GM12872 (cell line): ENCODE results near the gene DMBT1.

Source experiments
- TF ChIP-seq, protein P1 (sequence below): IDR thresholded peaks from 3 replicates; pipeline ENCODE4 v1.5.1; 2011; ENCODE audit warnings: low read depth, mild to moderate bottlenecking, low read length, moderate library complexity; ENCODE audit not compliant: insufficient read depth

DMBT1 gene

DNA sequence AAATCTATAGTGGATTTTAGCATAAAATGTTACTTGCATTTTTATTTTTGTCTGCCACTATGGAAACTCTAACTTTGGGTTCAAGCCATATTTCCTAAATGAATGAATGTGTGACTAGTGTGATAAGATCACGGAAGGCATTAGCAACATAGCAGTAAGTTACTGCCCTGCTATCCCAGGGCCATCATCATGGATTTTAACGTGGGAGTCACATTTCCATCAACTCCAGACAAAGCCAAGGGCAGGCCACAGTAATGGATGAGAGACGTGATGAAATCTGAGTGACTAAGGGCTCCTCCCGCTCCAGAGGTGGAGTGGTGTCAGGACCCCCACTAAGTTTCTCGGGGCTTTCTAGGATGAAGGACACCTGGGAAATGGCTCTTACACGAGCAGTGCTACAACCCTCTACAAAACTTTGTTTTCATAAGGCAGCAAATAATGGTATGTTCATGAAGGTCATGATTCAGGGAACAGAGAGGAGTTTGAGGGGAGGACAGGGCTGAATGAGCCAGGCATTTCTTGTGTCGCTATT lies 104.8 kb downstream of the DMBT1 start:
- TF ChIP-seq, protein P1, sequence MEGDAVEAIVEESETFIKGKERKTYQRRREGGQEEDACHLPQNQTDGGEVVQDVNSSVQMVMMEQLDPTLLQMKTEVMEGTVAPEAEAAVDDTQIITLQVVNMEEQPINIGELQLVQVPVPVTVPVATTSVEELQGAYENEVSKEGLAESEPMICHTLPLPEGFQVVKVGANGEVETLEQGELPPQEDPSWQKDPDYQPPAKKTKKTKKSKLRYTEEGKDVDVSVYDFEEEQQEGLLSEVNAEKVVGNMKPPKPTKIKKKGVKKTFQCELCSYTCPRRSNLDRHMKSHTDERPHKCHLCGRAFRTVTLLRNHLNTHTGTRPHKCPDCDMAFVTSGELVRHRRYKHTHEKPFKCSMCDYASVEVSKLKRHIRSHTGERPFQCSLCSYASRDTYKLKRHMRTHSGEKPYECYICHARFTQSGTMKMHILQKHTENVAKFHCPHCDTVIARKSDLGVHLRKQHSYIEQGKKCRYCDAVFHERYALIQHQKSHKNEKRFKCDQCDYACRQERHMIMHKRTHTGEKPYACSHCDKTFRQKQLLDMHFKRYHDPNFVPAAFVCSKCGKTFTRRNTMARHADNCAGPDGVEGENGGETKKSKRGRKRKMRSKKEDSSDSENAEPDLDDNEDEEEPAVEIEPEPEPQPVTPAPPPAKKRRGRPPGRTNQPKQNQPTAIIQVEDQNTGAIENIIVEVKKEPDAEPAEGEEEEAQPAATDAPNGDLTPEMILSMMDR, result no peak

DNA sequence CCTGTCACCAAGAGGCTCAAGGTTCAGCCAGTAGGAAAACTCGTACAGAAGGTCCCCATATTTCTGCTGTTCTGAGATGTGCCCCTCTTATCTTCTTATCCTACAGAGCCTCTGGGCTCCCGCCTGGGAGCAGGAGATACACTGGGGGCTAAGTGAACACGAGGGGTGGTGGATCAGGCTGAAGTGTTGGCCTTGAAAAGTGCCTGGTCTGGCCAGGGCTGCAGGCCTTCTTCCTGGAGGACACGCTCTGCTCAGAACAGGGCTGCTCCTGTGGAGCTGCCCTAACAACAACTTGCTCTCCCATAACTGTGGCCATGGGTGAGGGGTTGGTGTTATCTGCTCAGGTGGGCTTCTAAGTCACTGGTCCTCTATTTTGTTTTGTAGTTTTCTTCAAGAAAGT lies 105.4 kb downstream of the DMBT1 start:
- TF ChIP-seq, protein P1, result no peak

GRCh38 chr10:122669045-122669444 lies 108.5 kb downstream of the DMBT1 start:
- TF ChIP-seq, protein P1, result no peak

GRCh38 chr10:122669842-122670241 lies 109.3 kb downstream of the DMBT1 start:
- TF ChIP-seq, protein P1, result no peak

DNA sequence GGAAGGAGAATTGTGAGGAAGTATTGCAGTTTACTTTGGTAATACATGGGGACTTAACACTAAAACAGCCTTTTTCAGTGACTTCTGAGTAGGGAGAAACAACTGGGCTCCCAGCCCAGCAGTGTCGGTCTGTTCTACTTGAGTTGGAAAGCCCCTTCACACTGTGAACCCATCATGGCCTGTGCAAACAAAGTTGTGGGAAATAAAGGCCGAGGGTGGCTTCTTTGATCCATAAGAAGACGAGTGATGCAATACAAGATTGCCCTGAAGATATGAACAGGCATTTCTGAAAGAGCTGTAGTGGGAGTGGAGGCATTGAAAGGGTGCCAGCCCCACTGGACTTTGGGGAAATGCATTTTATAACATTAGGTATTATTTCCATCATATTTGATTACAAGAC lies 110.8 kb downstream of the DMBT1 start:
- TF ChIP-seq, protein P1, result no peak

DNA sequence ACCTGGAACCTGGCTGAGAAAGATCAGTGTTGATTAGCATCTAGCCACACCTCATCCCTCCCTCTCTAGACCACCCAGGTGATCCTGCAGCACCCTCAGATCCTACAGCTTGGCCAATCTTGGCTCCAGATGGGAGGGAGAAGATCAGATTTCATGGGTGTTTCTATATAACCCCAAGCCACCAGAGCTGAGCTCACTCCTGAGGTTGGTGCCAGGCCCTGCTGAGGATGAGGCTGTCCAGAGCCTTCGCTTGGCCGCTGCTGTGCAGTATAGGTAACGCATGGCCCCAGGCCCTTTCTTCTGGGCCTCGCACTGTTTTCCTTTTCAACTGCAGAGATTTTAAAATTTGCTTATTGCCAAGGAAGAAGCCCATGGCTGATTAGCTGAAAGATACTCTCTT lies 112.1 kb downstream of the DMBT1 start:
- TF ChIP-seq, protein P1, result no peak

DNA sequence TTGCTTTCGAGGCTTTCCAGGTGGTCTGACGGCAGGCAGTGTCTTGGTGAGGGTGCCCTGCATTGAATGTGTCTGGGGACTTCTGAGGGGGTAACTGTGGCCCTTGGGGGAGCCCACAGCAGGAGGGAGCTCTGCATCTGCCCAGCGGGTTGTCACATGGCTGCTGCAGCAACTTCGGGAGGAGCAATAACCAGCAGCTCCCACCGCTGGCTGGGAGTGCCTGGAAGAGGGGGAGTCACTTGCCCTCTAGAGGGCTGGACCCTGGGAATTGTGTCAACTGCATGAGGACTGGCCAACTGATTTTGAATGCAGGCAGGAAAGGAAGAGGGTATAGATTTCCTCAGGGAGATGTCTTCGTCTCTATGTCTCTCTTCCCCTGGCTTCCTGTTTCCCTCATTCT lies 112.7 kb downstream of the DMBT1 start:
- TF ChIP-seq, protein P1, result no peak
